HEK293 (cell line): ENCODE measurements around the gene ASIC4.
A peak's percentile ranks its signal among the peaks of the same experiment; 100 is the strongest.

Source experiments
- CTCF ChIP-seq: fragments of 450-650 bp; formaldehyde crosslinking; IDR thresholded peaks from 2 replicates; pipeline ENCODE4 v1.5.1; 2016; ENCODE audit warnings: missing biosample characterization, missing genetic modification characterization
- GLI4 ChIP-seq: fragments of 450-650 bp; formaldehyde crosslinking; IDR thresholded peaks from 2 replicates; pipeline ENCODE4 v1.5.1; 2016; ENCODE audit warnings: missing biosample characterization, missing genetic modification characterization
- KLF16 ChIP-seq: fragments of 450-650 bp; formaldehyde crosslinking; IDR thresholded peaks from 2 replicates; pipeline ENCODE4 v1.5.1; 2017; ENCODE audit warnings: missing biosample characterization, missing genetic modification characterization
- MEIS1 ChIP-seq: sonication (generic); formaldehyde crosslinking; IDR thresholded peaks from 2 replicates; pipeline ENCODE4 v1.8.1; 2022; ENCODE audit warnings: missing genetic modification reagents, mild to moderate bottlenecking, borderline replicate concordance
- PBX3 ChIP-seq: sonication (generic); formaldehyde crosslinking; IDR thresholded peaks from 2 replicates; pipeline ENCODE4 v1.8.1; 2022; ENCODE audit warnings: mild to moderate bottlenecking, moderate library complexity, missing genetic modification reagents
- YY1 ChIP-seq: fragments of 450-650 bp; formaldehyde crosslinking; IDR thresholded peaks from 2 replicates; pipeline ENCODE4 v1.5.1; 2018; ENCODE audit warnings: missing biosample characterization, missing genetic modification characterization
- ZBTB17 ChIP-seq: fragments of 450-650 bp; formaldehyde crosslinking; IDR thresholded peaks from 2 replicates; pipeline ENCODE4 v1.5.1; 2016; ENCODE audit warnings: missing biosample characterization, missing genetic modification characterization
- ZNF280D ChIP-seq: fragments of 450-650 bp; formaldehyde crosslinking; IDR thresholded peaks from 2 replicates; pipeline ENCODE4 v1.5.1; 2016; ENCODE audit warnings: missing biosample characterization, missing genetic modification characterization
- ZNF530 ChIP-seq: fragments of 450-650 bp; formaldehyde crosslinking; IDR thresholded peaks from 2 replicates; pipeline ENCODE4 v1.5.1; 2016; ENCODE audit warnings: low read depth, missing biosample characterization, missing genetic modification characterization
- ZSCAN16 ChIP-seq: fragments of 450-650 bp; formaldehyde crosslinking; IDR thresholded peaks from 2 replicates; pipeline ENCODE4 v1.5.1; 2016; ENCODE audit warnings: missing biosample characterization, missing genetic modification characterization

- no peak for TF ChIP-seq PBX3 (CRISPR knock-in tag)
- no peak for TF ChIP-seq KLF16 (tag by site-specific recombination)
- no peak for TF ChIP-seq ZNF530 (tag by site-specific recombination)
- no peak for TF ChIP-seq YY1
- TF ChIP-seq MEIS1 (CRISPR knock-in tag), result no peak
- TF ChIP-seq ZNF280D (tag by site-specific recombination), result no peak
- peak; percentile 28; the same call in 1 of the 2 replicates for TF ChIP-seq CTCF (tag by site-specific recombination)
- no peak for TF ChIP-seq ZSCAN16
- TF ChIP-seq ZBTB17, result peak; percentile 73
- no peak for TF ChIP-seq GLI4 (tag by site-specific recombination)
Observed at GRCh38 chr2:219498280-219499057, 15.8 kb upstream of the ASIC4 start, which contains the start of gene GMPPA.
